SH-SY5Y (cell line): ENCODE results near the gene DCDC1.

Experiments
- GATA2 ChIP-seq: IDR thresholded peaks from 2 replicates; pipeline ENCODE4 v1.6.1; 2011; ENCODE audit warnings: mild to moderate bottlenecking, low read depth, low read length
- GATA3 ChIP-seq: IDR thresholded peaks from 2 replicates; pipeline ENCODE4 v1.6.1; 2011; ENCODE audit warnings: low read depth, mild to moderate bottlenecking, low read length, moderate library complexity

DNA sequence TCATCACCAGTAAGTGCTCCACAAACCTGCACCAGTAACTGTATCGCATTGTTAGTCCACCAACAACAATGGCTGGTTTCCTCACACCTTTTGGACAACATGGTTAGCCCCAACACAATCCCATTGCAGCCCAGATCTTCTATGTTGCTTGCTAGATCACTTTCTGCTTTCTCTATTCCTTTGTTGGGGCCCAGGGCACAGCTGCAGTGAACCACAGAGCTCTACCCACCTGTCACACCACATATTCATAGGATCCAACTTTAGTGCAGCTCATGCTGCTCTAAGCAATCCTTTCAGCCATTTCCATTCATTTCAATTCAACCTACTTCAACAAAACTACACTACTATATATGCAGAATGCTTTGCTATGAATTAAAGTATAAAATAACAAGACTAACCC is 364.3 kb downstream of the DCDC1 start:
- TF ChIP-seq GATA2 (no peak), GATA3 (no peak)
